Measurements from ENCODE around the gene SP100.

DNA sequence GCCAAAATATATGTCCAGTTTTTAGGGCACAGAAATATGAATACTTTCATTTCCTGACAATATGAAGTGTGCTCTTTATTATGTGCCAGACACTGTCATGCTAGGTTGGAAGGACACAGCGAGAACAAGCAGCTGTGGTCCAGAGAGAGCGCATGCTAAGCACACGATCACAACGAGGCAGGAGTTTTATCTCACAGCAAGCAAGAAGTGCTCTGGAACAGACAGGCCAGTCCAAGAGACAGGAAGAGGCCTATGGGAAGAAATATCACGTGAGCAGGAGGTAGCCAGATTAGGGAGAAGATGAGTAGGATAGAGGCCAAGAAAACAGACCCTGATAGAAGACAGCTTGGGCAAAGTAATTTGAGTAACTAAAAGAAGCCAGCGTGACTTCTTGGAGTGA lies 161.1 kb downstream of the SP100 start:
- TF ChIP-seq CTCF (conservative IDR thresholded peaks at IDR 0.05; ENCODE audit: low read length): no peak
- no peak for TF ChIP-seq EZH2phosphoT487 (IDR thresholded peaks at IDR 0.05; ENCODE audit: borderline replicate concordance)

All from Loucy (cell line).